Activated CD8-positive, alpha-beta memory T cell treated with anti-CD3 and anti-CD28 coated beads, Interleukin-2, amount 50 U/mL, for 4 hours (primary cell): ENCODE results near the gene PTPRN2.
"Not testable (repeated sequence)": the region's sequence is repeated elsewhere in the genome, so short reads cannot be mapped to it uniquely, and the experiment has no call there.

Source experiments
- DNase-seq: peaks from one replicate; pipeline ENCODE4 v3.0.0-alpha.2; 2020

Gene PTPRN2

GRCh38 chr7:158395349-158395748 lies 192.3 kb downstream of the PTPRN2 start:
- DNase-seq, result no peak

- DNase-seq, result peak; percentile 37
Observed at GRCh38 chr7:158394936-158395335, 192.7 kb downstream of the PTPRN2 start.

GRCh38 chr7:158393926-158394625 lies 193.5 kb downstream of the PTPRN2 start:
- no peak for DNase-seq

- no peak for DNase-seq
Observed at GRCh38 chr7:158392251-158392650, 195.4 kb downstream of the PTPRN2 start.

- no peak for DNase-seq
Observed at GRCh38 chr7:158391541-158391940, 196.1 kb downstream of the PTPRN2 start.

- DNase-seq, result no peak
Observed at GRCh38 chr7:158391141-158391540, 196.5 kb downstream of the PTPRN2 start.

GRCh38 chr7:158390460-158390859 lies 197.2 kb downstream of the PTPRN2 start:
- DNase-seq, result no peak

GRCh38 chr7:158389514-158390425 lies 197.9 kb downstream of the PTPRN2 start:
- DNase-seq, result no peak

GRCh38 chr7:158388928-158389327 lies 198.7 kb downstream of the PTPRN2 start:
- DNase-seq, result no peak

- DNase-seq, result no peak
Observed at GRCh38 chr7:158388072-158388471, 199.6 kb downstream of the PTPRN2 start.

- no peak for DNase-seq
Observed at GRCh38 chr7:158387546-158387891, 200.1 kb downstream of the PTPRN2 start.

- DNase-seq, result no peak
Observed at GRCh38 chr7:158386866-158387545, 200.6 kb downstream of the PTPRN2 start.

GRCh38 chr7:158386355-158386618 lies 201.3 kb downstream of the PTPRN2 start:
- DNase-seq, result no peak

GRCh38 chr7:158385496-158386354 lies 201.9 kb downstream of the PTPRN2 start:
- DNase-seq, result not testable (repeated sequence)

GRCh38 chr7:158384746-158385145 lies 202.9 kb downstream of the PTPRN2 start:
- DNase-seq, result no peak

GRCh38 chr7:158383665-158384064 lies 204.0 kb downstream of the PTPRN2 start:
- no peak for DNase-seq

- no peak for DNase-seq
Observed at GRCh38 chr7:158382363-158383254, 205.0 kb downstream of the PTPRN2 start.

- no peak for DNase-seq
Observed at GRCh38 chr7:158381956-158382355, 205.7 kb downstream of the PTPRN2 start.

- DNase-seq, result no peak
Observed at GRCh38 chr7:158378978-158379377, 208.6 kb downstream of the PTPRN2 start.

GRCh38 chr7:158377800-158378623 lies 209.6 kb downstream of the PTPRN2 start:
- DNase-seq, result no peak

GRCh38 chr7:158376839-158377186 lies 210.8 kb downstream of the PTPRN2 start:
- not testable (repeated sequence) for DNase-seq
